ENCODE measurements around the gene TMEM121. TPM values are rescaled to one million over a fixed set of nuclear protein-coding genes. Genes with fewer than 3 reads are reported as not detected.

TMEM121 gene
- total RNA-seq, 1 donor from 2014 or later, result 4.4 TPM

DNA sequence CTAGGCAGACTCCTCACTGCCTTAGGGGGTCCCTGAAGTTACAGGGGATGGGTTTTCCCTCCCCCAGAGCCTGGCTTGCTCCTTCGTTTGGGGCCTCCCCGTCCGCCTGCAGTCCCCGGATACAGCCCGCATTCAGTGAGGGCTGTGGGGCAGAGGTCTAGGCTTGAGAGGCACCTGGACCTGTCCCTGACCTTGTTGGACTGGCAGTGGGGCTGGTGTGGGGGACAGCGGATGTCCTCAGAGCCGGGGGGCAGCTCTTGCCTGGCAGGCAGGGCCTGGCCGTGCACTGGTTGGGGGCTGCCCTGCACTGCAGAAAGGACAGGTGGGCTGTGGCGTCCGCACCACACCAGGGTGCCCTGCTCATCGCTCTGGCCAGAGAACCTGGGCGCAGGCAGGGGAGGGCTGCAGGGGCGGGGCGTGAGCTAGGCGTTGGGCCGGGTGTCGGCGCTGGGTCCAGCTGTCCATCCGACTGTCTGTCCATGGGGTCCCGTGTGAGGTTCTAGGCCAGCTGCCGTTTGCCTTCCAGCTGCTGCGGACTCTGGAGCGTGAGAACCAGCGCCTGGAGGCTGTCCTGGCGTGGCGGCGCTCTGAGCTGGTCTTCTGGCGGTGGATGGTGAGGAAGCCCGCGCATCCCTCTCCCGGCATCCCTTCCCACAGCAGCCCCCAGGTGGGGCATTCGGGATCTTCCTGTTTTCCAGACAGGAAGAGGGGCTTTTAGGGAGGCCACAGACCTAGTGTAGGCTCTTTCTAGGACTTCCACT lies 29.4 kb upstream of the TMEM121 start:
- peak; percentile 72 for DNase-seq (ENCODE audit: low spot score)
- ATAC-seq, result peak; percentile 33

DNA sequence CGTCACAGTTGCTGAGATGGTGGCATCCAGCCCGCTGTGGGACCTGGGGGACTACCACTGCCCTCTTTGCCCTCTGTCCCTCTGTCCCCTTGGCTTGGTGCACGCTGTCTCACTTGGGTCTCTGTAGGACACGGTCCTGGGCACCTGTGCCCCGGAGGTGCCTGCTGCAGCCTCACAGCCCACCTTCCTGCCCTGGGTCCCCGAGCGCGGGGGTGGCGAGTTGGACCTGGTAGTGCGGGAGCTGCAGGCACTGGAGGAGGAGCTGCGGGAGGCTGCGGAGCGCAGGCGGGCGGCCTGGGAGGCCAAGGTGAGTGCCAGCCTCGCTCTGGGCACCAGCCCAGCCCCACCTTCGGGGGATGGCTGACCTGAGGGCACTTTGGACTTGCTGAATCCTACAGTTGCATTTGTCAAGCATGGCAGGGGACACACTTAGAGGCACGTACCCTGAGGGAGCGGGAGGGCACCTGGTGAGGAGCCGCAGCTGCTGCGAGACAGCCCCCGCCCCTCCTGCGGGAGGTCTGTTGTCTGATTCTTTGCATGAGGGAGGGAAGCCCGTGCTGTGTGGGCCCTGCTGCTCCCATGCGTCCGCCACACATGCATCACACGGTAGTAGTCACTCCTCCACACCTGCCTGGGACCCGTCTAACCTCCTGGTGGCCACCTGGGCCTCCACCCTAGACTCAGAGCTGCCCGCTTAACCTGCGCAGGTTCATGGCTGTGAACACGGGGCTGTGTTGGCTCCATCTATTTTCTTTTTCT lies 28.5 kb upstream of the TMEM121 start:
- DNase-seq (ENCODE audit: low spot score) (peak; percentile 91), ATAC-seq (peak; percentile 53)

DNA sequence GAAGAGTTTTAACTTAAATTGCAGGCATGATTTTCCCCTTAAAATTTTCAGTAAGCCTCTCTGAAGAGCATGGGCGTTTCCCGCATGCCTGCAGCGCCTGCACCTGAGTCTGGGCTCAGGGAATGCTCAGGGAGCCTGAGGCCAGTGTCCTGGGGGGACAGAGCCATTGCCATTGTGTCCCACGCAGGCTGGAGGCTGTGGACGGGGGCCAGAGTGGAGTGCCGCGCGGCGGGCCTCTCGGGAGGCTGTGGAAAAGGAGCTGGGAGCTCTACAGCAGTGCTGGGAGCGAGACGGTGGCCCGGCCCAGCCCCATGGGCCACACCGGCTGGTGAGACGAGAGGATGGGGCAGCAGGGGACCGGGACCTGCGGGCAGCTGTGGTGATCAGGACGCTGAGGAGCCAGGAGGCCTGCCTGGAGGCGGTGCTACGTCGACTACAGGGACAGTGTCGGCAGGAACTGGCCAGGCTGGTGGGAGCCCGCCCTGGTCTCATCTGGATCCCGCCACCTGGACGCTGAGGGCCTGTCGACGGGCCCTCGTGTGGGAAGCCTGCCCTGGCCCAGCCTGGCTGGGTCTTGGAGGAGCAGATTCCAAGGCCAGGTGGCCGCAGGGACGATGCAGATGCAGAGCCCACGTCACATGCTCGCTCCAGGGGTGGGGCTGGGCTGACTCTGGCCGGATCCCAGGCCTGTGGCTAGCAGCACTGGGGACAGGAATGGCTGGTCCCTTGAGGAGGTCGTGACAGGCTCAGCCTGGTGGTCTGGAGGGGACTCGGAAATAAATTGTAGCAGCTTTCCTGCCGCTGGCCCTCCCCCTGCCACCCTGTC lies 27.7 kb upstream of the TMEM121 start:
- DNase-seq (ENCODE audit: low spot score) (no peak), ATAC-seq (no peak)

DNA sequence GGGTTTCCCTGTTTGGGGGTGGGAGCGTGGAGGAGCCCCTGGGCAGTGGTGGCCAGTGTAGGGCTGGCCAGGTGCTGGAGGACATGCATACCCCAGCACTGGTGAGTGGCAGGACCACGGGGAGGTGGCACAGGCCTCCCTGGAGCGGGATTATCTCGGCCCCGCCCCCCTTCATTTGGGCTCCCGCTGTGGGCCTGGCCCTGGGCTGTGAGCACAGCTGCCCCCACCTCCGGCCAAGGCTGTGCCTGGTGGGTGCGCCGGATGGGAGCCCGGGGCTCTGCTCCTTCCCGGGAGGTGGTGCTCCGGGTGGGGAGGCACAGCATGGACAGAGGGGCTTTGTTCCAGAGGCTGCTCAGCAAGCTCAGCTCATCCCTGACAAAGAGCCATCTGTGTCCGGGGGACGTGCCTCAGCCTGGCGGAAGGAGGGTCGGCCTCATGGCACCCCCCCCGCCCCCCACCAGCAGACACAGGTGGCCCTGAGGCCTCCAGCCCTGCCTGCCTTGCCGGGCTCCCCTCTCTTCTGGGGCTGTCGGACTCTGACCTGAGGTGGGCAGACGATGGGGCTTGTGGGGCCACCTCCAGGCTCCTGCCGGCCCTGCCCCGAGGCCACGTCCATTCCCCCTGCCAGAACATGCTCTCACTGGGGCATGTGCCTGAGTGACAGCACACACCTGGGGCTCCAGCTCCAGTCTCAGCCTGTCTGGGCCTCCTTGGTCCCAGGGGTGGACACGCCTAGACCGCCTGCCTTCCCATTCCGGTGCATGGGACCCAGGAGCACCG lies 26.9 kb upstream of the TMEM121 start:
- no peak for ATAC-seq
- no peak for DNase-seq (ENCODE audit: low spot score)

DNA sequence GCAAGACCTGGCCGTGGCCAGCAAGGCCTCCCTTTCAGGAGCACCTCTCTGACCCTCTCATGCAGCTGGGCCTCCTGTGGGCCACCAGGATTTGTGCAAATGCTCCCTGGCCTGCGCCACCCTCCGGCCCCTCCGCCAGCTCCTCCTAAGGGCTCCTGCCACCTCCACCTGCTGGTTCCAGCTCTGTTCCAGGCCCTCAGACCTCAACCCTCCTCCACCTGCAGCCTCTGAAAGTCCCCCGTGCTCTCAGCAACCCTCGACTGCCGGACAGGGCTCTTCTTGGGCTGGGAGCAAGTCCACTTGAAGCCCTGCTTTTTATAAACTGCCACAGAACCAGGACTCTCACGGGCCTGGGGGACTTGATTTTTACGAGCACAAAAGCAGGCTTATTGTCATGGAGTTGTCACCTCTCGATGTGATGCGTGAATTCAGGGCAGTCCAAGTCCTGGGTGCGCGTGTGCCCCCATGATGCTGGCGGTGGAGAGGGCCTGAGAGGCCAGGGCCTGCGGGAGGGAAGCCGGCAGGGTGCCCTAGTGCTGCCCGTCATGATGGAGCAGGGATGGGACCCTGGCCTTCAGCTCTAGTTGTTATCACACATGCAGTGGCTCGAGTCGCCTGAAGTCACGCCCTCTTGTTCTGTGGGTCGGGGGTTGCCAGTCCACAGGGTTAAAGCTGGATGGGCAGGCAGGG lies 26.2 kb upstream of the TMEM121 start:
- DNase-seq (ENCODE audit: low spot score), result no peak
- no peak for ATAC-seq

DNA sequence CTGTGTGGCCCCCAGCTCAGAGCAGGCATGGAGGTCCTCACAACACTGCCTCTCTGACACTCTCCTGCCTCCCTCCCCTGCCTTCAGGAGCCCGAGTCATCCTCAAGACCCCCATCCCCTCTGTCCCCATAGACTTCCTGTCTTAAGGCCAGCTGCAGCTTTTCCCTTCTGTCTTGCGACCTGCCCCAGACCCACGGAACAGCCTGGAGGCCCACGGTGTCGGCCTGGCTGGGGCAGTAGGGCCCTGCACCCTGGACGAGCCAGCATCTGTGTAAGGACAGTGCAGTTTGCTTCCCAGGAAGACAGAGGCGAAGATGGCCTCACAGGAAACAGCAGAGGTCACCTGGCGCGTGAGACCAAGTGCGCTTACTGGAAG lies 25.7 kb upstream of the TMEM121 start:
- no peak for DNase-seq (ENCODE audit: low spot score)
- ATAC-seq, result no peak

DNA sequence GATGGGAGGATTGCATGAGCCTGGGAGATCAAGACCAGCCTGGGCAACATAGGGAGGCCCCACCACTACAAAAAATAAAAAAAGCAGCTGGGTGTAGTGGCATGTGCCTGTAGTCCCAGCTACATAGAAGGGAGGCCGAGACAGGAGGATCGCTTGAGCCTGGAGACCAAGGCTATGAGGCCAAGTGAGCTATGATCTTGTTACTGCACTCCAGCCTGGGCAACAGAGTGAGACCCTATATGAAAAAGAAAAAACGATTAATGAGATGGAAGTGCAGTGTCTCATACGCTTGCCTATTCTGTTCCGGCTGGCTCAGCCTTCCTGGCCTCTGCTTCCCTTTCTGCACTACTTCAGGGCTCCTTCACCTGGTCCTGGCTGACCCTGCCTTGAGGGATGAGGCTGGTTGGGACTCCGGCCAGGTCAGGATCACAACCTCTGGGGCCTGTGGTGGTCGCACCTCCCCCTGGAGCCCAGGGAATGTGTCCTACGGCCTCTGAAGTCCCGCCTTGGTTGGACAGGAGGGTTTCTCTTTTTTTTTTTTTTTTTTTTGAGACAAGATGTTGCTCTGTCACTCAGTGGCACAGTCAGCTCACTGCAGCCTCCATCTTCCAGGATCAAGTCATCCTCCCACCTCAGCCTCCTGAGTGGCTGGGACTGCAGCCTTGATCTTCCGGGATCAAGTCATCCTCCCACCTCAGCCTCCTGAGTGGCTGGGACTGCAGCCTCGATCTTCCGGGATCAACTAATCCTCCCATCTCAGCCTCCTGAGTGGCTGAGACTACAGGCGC lies 24.7 kb upstream of the TMEM121 start:
- no peak for DNase-seq (ENCODE audit: low spot score)
- no peak for ATAC-seq

DNA sequence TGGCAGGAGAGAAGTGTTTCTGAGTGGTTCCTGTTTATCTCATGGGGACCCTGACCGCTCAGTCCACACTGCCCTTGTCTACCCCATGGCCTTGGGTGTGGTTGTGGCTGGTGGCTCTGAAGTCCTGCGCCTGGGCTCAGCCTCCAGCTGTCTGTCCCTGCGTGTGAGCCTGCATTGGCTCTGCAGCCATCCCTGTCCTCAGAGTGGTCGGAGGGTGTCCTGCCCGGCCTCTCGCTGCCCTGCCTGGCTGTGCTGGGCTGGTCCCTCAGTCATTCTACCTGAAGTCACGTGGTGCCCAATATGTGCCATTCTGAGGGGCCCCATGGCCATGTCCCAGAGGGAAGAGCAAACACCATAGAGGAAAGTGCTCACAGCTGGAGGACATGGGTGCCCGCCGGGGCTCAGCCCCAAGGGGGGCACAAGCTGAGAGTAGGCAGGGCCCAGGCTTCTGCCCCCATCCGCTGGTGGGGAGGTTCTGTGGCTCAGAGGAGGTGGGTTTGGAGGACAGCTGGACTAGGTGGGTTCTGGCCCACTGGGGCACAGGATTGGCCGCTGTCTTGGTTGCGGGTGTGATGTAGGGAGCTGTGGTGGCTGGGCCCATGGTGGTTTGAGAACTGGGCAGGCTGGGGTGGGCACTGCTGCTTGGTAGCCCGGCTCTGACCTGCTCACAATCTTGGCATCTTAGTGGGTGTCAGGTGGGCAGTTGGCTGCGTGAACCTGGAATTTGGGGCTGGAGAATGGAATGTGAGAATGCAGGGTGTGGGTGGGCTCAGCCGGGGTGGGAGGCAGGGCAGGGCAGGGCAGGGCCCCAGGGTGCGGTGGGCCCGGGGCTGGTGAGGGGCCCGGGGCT lies 23.7 kb upstream of the TMEM121 start:
- ATAC-seq (no peak), DNase-seq (ENCODE audit: low spot score) (no peak)

DNA sequence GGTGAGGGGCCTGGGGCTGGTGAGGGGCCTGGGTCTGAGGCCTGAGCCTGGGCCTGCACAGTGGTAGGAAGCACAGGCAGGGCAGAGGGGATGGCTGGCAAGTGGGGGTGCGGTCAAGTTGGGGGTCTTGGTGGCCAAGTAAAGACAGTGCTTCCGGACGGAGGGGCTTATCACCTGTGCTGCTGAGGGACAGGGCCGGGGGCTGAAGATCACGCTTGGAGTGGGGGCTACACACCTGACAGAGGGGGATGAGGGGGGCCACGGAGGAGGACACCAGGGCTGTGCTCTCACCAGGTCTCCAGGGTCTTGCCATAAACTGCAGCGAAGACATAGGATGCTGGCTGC lies 23.1 kb upstream of the TMEM121 start:
- ATAC-seq, result no peak
- DNase-seq (ENCODE audit: low spot score), result no peak

DNA sequence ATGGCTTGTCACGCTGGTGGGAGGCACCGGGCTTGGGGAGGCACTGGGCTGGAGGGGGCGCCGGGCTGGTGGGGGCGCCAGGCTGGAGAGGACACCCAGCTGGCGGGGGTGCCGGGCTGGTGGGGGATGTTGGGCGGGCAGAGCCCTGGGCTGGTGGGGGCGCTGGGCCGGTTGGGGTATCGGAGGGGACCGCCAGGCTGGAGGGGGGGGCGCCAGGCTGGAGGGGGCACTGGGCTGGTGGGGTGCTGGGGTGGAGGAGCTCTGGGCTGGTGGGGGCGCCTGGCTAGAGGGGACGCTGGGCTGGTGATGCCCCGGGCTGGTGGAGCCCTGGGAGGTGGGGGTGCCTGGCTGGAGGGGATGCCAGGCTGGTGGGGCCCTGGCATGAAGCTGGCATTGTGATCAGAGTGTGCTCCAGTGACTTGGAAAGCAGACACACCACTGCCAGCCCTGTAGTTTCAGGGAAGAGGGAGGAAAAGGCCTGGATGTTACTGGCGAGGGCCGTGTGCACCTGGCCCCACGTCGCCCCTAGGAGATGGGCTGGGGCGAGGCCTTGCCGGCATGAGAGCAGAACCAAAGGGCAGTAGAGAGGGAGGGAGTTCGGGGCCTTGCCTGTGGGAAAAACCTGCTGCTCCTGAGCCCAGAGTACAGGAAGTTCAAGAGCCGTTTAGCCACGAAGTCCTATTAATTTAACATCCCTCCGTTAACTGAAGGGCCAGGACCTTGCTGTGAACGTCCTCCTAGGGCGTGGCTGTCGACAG lies 22.3 kb upstream of the TMEM121 start:
- DNase-seq (ENCODE audit: low spot score) (no peak), ATAC-seq (no peak)

DNA sequence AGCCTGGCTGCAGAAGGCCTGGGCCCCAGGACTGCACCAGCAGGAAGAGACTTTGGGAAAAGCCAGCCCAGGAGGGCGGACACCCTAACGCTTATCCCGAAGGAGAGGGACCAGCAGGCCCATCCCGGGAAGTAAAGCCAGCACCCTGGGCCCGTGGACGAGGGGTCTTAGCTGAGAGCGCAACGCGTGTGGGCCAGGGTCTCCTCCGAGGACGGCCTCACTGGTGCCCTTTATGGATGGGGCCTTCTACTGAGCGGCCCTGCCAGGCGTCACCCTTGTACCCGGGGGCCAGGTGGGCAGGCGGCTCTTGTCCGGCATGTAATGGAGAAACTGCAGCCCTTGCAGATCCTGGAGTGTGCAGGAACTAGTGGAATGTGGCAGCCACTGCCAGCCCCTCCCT lies 21.3 kb upstream of the TMEM121 start:
- ATAC-seq (no peak), DNase-seq (ENCODE audit: low spot score) (no peak)

DNA sequence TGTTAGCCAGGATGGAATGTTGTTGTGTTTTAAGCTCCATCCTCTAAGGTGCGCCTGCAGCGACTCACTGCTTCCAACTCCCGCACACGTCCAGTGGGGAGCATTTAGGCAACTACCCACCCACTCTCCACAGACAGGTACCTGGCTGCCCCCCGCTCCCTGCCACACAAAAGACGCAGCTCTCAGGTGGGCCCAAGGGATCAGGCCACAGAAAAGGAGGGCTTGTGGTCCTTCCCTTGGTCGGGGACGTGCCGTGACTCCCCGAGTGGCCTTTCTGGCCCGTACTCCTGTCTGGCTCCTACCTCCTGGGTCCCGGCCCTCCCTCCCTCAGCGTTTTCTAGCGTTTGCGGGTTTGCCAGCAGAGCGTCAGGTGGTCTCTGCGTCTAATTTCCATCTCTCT lies 19.1 kb upstream of the TMEM121 start:
- ATAC-seq (no peak), DNase-seq (ENCODE audit: low spot score) (no peak)

DNA sequence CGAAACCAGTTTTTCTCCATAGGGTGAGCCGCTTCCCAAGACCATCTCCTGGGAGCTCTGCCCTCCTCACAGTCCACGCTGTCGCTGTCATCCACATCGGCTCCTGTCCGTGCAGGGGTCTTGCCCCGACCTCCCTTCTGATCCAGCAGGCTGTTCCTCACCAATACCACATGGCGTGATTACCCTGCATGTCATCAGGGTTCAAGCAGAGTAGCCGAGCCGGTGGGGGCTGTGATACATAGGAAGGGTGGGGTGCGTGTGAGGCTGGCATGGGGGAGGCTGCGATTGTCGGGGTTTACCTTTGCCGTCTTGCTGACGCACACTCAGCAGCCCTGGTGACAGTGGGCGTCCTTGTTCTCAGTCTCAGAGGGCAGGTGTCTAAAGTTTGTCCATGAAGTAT lies 18.3 kb upstream of the TMEM121 start:
- ATAC-seq, result no peak
- no peak for DNase-seq (ENCODE audit: low spot score)

DNA sequence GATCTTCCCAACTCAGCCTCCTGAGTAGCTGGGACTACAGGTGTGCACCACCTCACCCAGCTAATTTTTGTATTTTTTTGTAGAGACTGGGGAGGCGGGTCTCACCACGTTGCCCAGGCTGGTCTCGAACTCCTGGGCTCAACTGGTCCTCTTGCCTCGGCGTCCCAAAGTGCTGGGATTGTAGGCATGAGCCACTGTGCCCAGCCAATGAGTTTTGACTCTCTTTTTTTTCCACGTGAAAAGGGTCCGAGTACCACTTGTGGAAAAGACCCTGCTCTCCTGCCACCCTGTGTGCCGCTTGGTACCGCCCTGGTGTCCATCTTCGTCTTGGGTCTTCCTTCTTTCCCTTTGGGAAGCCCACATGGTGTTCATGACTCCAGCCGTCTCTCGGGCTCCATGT lies 17.8 kb upstream of the TMEM121 start:
- no peak for ATAC-seq
- no peak for DNase-seq (ENCODE audit: low spot score)

DNA sequence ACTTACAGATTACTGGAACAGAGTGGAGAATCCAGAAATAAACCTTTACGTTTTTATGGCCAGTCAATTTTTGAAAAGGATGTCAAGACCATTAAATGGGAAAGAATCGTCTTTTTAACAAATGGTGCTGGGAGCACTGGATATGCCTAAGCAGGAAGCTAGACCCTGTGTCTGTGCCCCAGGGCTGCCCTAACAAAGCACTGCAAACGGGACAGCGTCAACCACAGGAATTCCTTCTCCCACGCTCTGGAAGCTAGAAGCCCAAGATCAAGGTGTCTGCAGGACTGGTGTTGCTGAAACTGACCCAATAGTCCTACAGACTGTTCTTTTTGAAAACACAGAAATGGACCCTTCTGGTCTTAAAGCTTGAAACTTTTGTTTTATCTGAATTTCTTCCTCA lies 9.3 kb upstream of the TMEM121 start:
- ATAC-seq (no peak), DNase-seq (ENCODE audit: low spot score) (no peak)

DNA sequence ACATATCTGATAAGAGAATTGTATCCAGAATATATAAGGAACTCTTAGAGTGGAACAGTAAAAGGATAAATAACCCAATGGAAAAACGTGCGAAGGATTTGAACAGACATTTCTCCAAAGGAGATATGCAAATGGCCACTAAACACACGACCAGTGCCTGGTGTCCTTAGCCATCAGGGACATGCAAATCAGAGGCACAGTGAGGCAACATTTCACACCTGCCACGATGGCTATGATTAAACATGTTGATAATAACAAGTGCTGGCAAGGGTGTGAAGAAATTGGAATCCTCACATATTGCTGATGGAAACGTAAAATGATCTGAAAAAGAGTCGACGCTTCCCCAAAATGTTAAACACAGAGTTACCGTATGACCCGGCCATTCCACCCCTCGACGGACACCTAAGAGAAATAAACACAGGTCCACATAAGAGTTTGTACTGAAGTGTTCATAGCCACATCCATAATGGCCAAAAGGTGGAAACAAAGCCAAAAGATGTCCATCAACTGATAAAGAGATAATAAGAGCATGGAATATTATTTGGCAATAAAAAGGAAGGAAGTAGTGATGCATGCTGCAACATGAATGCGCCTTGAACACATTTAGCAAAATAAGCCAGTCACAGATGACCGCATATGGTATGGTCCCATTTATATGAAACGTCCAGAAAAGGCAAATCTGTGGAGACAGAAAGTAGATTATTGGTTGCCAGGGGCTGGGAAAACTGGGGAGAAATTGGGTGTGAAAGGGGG lies 6.3 kb upstream of the TMEM121 start:
- ATAC-seq, result no peak
- DNase-seq (ENCODE audit: low spot score), result no peak

DNA sequence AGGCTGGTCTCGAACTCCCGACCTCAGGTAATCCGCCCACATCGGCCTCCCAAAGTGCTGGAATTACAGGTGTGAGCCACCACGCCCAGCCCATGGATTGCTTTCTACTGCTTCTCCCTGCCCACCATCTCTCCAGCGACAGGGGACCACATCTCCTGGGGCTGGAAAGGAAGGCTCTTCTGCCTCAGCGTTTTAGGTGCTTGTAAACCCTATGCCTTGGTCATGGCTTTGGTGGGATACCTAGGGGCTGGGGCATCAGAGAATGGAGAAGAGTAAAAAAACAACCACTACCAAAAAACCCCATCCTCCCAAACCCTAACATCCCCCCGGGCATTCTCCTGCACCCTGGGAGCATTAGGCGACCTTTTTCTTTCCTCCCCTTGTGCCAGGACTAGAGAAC lies 1.1 kb upstream of the TMEM121 start:
- ATAC-seq (no peak), DNase-seq (ENCODE audit: low spot score) (no peak)
